B cell (primary cell): ENCODE results near the gene KDF1. TPM values are rescaled to one million over a fixed set of nuclear protein-coding genes. Genes with fewer than 3 reads are reported as not detected.

ENCODE experiments used
- ATAC-seq: fragments of 200-7000 bp; cut with Tn5 transposase; one replicate; pipeline ENCODE4 v1.10.0; 2021; ENCODE audit warnings: low read depth, mild to moderate bottlenecking, moderate number of reproducible peaks, moderate library complexity
- CTCF ChIA-PET: fragments of 350-600 bp; sonication (Branson Sonifier 250); formaldehyde crosslinking; loops from one replicate; lab custom pipeline; 2021; ENCODE audit warnings: antibody characterized with exemption, inconsistent platforms; lab: Charles Lee
- POLR2A ChIA-PET: fragments of 350-600 bp; sonication (Branson Sonifier 250); formaldehyde crosslinking; loops from one replicate; lab custom pipeline; 2021; ENCODE audit warnings: antibody characterized with exemption; lab: Charles Lee
- DNase-seq: peaks from one replicate; pipeline ENCODE4 v3.0.0; 2013
- H2AFZ ChIP-seq: 2 replicates; pipeline ENCODE4 v1.6.1; 2012; ENCODE audit warnings: mild to moderate bottlenecking, low read depth, low read length; ENCODE audit not compliant: insufficient read depth, poor library complexity, severe bottlenecking
- H3K27ac ChIP-seq, 2 donors: 1 replicate in 1 of 2; 2 replicates in 1 of 2; pipeline ENCODE4 v1.5.1; 2012 to 2013; ENCODE audit warnings: low read length in 2 of 2, mild to moderate bottlenecking in 2 of 2, moderate library complexity in 1 of 2
- H3K27me3 ChIP-seq, 4 experiments: fragments of 200-600 bp in 1 of 4; sonication (generic) in 1 of 4; replicated peaks in 1 of 4; 1 replicate in 2 of 4; 2 replicates in 2 of 4; pipeline versions ENCODE4 v1.6.1 to v1.7.0; 2013 to 2016; ENCODE audit warnings: low read length in 3 of 4, mild to moderate bottlenecking in 2 of 4, mixed read lengths in 1 of 4, moderate library complexity in 1 of 4; ENCODE audit not compliant: insufficient read depth in 4 of 4, control insufficient read depth in 3 of 4; ENCODE audit errors: control extremely low read depth in 1 of 4
- H3K36me3 ChIP-seq, 2 experiments: replicated peaks in 1 of 2; 1 replicate in 1 of 2; 2 replicates in 1 of 2; pipeline versions ENCODE4 v1.6.1 to v1.7.1; 2013; ENCODE audit warnings: low read length in 1 of 2; ENCODE audit not compliant: insufficient read depth in 2 of 2, control insufficient read depth in 1 of 2; ENCODE audit errors: control extremely low read depth in 1 of 2, extremely low read depth in 1 of 2
- H3K4me1 ChIP-seq, 2 donors: fragments of 200-600 bp in 1 of 2; sonication (generic) in 1 of 2; 1 replicate in 1 of 2; 2 replicates in 1 of 2; pipeline versions ENCODE4 v1.5.1 to v1.6.1; 2013 to 2017; ENCODE audit warnings: low read length in 2 of 2; ENCODE audit not compliant: control insufficient read depth in 2 of 2, insufficient read depth in 2 of 2
- H3K4me2 ChIP-seq: replicated peaks from 2 replicates; pipeline ENCODE3; 2012; ENCODE audit warnings: mild to moderate bottlenecking, low read depth, low read length; ENCODE audit not compliant: poor library complexity, severe bottlenecking
- H3K4me3 ChIP-seq, 5 experiments: fragments of 200-600 bp in 1 of 5; sonication (generic) in 1 of 5; 1 replicate in 3 of 5; 2 replicates in 2 of 5; pipeline versions ENCODE4 v1.5.1 to v1.7.0; 2011 to 2016; ENCODE audit warnings: low read length in 4 of 5, mild to moderate bottlenecking in 4 of 5, low read depth in 2 of 5, control low read depth in 1 of 5, moderate library complexity in 1 of 5; ENCODE audit not compliant: insufficient read depth in 1 of 5; ENCODE audit errors: control extremely low read depth in 1 of 5, extremely low read depth in 1 of 5
- H3K79me2 ChIP-seq: fragments of 200-600 bp; sonication (generic); one replicate; pipeline ENCODE4 v1.6.0; 2016; ENCODE audit warnings: low read length; ENCODE audit not compliant: control insufficient read depth, insufficient read depth
- H3K9ac ChIP-seq: fragments of 200-600 bp; sonication (generic); 2 replicates; pipeline ENCODE4 v1.6.1; 2017; ENCODE audit warnings: mild to moderate bottlenecking, low read length, moderate library complexity
- H3K9me3 ChIP-seq, 3 donors: one replicate each; pipeline versions ENCODE4 v1.6.1 to v1.7.1; 2013; ENCODE audit warnings: low read length in 2 of 3; ENCODE audit not compliant: control insufficient read depth in 2 of 3, insufficient read depth in 1 of 3; ENCODE audit errors: control extremely low read depth in 1 of 3
- H4K20me1 ChIP-seq: 2 replicates; pipeline ENCODE4 v1.6.0; 2012; ENCODE audit warnings: mild to moderate bottlenecking, low read length; ENCODE audit not compliant: insufficient read depth, control insufficient read depth, poor library complexity, severe bottlenecking
- H3K27ac Mint-ChIP-seq: one replicate; pipeline ENCODE4 v1.8.0; 2021; ENCODE audit warnings: mixed read lengths
- H3K27me3 Mint-ChIP-seq: one replicate; pipeline ENCODE4 v1.8.0; 2021; ENCODE audit warnings: mixed read lengths
- H3K4me1 Mint-ChIP-seq: one replicate; pipeline ENCODE4 v1.8.0; 2021; ENCODE audit warnings: mixed read lengths
- H3K4me3 Mint-ChIP-seq: one replicate; pipeline ENCODE4 v1.8.0; 2021; ENCODE audit warnings: mixed read lengths
- H3K9me3 Mint-ChIP-seq: one replicate; pipeline ENCODE4 v1.8.0; 2022; ENCODE audit warnings: mixed read lengths; ENCODE audit not compliant: insufficient read depth
- CTCF ChIP-seq: fragments of 200-600 bp; IDR thresholded peaks from one replicate; pipeline ENCODE4 v1.8.0; 2022; ENCODE audit warnings: antibody characterized with exemption, mild to moderate bottlenecking
- EZH2 ChIP-seq: IDR thresholded peaks from 2 replicates; pipeline ENCODE4 v1.6.1; 2012; ENCODE audit warnings: borderline replicate concordance, low read depth, mild to moderate bottlenecking, moderate library complexity, low read length; ENCODE audit not compliant: insufficient read depth, poor library complexity, severe bottlenecking
- WGBS: methylation state at CpG from one replicate; pipeline ENCODE4 v1.1.5; 2013; ENCODE audit warnings: missing lambda C conversion rate; ENCODE audit not compliant: insufficient coverage; 5-methylcytosine and 5-hydroxymethylcytosine counted together
- intact Hi-C: fragments of 100-400 bp; cut with micrococcal nuclease; formaldehyde crosslinking; loops from one replicate; pipeline ENCODE4 v1.10.0; 2022
- polyA plus RNA-seq: library from polyadenylated mRNA; depleted of rRNA; stranded (reverse); fragments of >200 nt; gene quantifications from 2 replicates; pipeline ENCODE4 v1.2.3, GENCODE V29; 2012
- total RNA-seq, 2 donors: library from RNA; stranded (reverse); fragments of 120-200 nt in 1 of 2; gene quantifications; 1 replicate in 1 of 2; 2 replicates in 1 of 2; pipeline versions ENCODE4 v1.2.3 to v1.2.4, GENCODE V29; 2013 to 2022

Gene KDF1
- total and polyA plus RNA-seq, 2 donors (not counting 1 experiment from before 2014, with no cell fraction given): 0.74 to 2.6 TPM

- CTCF ChIA-PET: no interaction called here
- no peaks in the 10 kb centered on the region for H3K79me2 ChIP-seq
- TF ChIP-seq EZH2: no peak
- TF ChIP-seq CTCF: no peak
- POLR2A ChIA-PET: no interaction called here
- H3K27me3 ChIP-seq: no peaks in the 10 kb centered on the region
- no peaks in the 10 kb centered on the region for H3K9me3 ChIP-seq
- H3K4me2 ChIP-seq: no peak overlapping the region
- no peaks in the 10 kb centered on the region for H3K36me3 ChIP-seq
- H3K9me3 Mint-ChIP-seq: no peaks in the 10 kb centered on the region
- intact Hi-C loops: no loop called here
- H2AFZ ChIP-seq: no peak overlapping the region
- H3K4me3 ChIP-seq: no peak overlapping the region
- ATAC-seq (no peak), DNase-seq (no peak)
- no peak overlapping the region for H3K4me3 Mint-ChIP-seq
- WGBS: no CpG with 5 or more reads among the region's 2 CpGs
- H3K9ac ChIP-seq: no peak overlapping the region
- no peaks in the 10 kb centered on the region for H3K4me1 Mint-ChIP-seq
- H4K20me1 ChIP-seq: no peaks in the 10 kb centered on the region
- peaks cover 8% of the 10 kb centered on the region for H3K27me3 Mint-ChIP-seq
- H3K4me1 ChIP-seq: no peaks in the 10 kb centered on the region
- no peak overlapping the region for H3K27ac ChIP-seq
- no peak overlapping the region for H3K27ac Mint-ChIP-seq
These were observed 48.1 kb downstream of the KDF1 start for GRCh38 chr1:26912147-26912490.

GRCh38 chr1:26911399-26912146, 48.7 kb downstream of the KDF1 start:
- 94% methylated on average over 7 of the region's 8 CpGs for whole genome bisulfite sequencing
- DNase-seq (no peak), ATAC-seq (no peak)
- intact Hi-C loops: no loop called here
- POLR2A ChIA-PET: no interaction called here
- Mint-ChIP-seq H3K27ac (no peak overlapping the region), H3K4me3 (no peak overlapping the region), H3K4me1 (no peaks in the 10 kb centered on the region), H3K9me3 (no peaks in the 10 kb centered on the region), H3K27me3 (peaks cover 8% of the 10 kb centered on the region)
- no peaks in the 10 kb centered on the region for H3K27me3 ChIP-seq
- no peaks in the 10 kb centered on the region for H3K79me2 ChIP-seq
- H3K9ac ChIP-seq: no peak overlapping the region
- no peak overlapping the region for H3K27ac ChIP-seq
- H3K4me1 ChIP-seq: no peaks in the 10 kb centered on the region
- no peaks in the 10 kb centered on the region for H3K36me3 ChIP-seq
- no peak for TF ChIP-seq CTCF
- H3K9me3 ChIP-seq: no peaks in the 10 kb centered on the region
- H2AFZ ChIP-seq: no peak overlapping the region
- H4K20me1 ChIP-seq: no peaks in the 10 kb centered on the region
- no peak overlapping the region for H3K4me3 ChIP-seq
- H3K4me2 ChIP-seq: no peak overlapping the region
- CTCF ChIA-PET: no interaction called here
